Progenitor cell of endocrine pancreas (in vitro differentiated cells): ENCODE data around the gene FYN. TPM values are rescaled to one million over a fixed set of nuclear protein-coding genes. Genes with fewer than 3 reads are reported as not detected.
A peak's percentile ranks its signal among the peaks of the same experiment; 100 is the strongest.

Experiments used
- DNase-seq: peaks from one replicate; pipeline ENCODE4 v3.0.0; 2021; ENCODE audit warnings: low spot score; ENCODE audit not compliant: unreplicated experiment
- H3K27ac Mint-ChIP-seq: 2 replicates; pipeline ENCODE4 v1.8.0; 2021; ENCODE audit warnings: mild to moderate bottlenecking, moderate library complexity, mixed read lengths
- H3K27me3 Mint-ChIP-seq: 2 replicates; pipeline ENCODE4 v1.8.0; 2021; ENCODE audit warnings: mixed read lengths
- H3K36me3 Mint-ChIP-seq: 2 replicates; pipeline ENCODE4 v1.8.0; 2022; ENCODE audit warnings: mixed read lengths; ENCODE audit not compliant: insufficient read depth
- H3K4me1 Mint-ChIP-seq: 2 replicates; pipeline ENCODE4 v1.8.0; 2021; ENCODE audit warnings: low read depth, mixed read lengths
- H3K4me3 Mint-ChIP-seq: 2 replicates; pipeline ENCODE4 v1.8.0; 2021; ENCODE audit warnings: low read depth, mild to moderate bottlenecking, moderate library complexity, mixed read lengths
- H3K9me3 Mint-ChIP-seq: 2 replicates; pipeline ENCODE4 v1.8.0; 2021; ENCODE audit warnings: low read depth, mixed read lengths
- total RNA-seq: library from RNA; stranded (reverse); gene quantifications from 2 replicates; pipeline ENCODE4 v1.2.1, GENCODE V29; 2021
- TF ChIP-seq, protein P1 (sequence below): fragments of 200-600 bp; sonication (generic); IDR thresholded peaks from one replicate; pipeline ENCODE4 v1.5.0; 2021; ENCODE audit warnings: antibody characterized with exemption, mild to moderate bottlenecking; ENCODE audit not compliant: unreplicated experiment

FYN gene
- total RNA-seq, 1 donor from 2014 or later, result 169 TPM

DNA sequence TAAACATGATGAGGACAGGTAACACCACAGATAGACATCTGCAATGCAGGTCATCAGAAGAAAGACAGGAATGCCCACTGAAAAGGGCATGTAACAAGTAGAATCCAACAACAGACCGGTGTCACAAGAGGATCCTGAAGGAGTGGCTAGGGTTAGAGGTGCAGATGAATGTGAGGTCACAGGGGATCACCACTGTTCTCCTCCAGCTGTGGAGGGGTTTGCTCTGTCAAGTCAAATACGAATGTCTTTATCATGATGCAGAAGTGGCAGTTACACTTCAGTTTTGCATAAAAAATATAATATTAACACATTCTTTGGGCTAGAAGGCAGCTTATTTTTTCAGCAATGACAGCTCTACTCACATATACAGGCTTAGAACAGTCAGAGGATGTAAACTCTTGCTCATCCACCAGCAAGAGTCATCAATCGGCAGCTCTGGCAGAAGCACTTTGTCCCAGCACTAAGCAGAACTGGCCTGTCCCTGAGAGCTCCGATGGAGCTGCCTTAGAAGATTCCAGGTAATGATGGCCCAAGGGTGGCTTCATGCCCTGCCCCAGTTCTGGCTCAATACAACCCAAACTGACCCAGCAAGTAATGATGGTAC is 137.1 kb downstream of the FYN start:
- H3K27me3 Mint-ChIP-seq, result no peaks in the 10 kb centered on the region
- no peak overlapping the region for H3K27ac Mint-ChIP-seq
- H3K36me3 Mint-ChIP-seq, result peaks cover 29% of the 10 kb centered on the region
- TF ChIP-seq, protein P1, sequence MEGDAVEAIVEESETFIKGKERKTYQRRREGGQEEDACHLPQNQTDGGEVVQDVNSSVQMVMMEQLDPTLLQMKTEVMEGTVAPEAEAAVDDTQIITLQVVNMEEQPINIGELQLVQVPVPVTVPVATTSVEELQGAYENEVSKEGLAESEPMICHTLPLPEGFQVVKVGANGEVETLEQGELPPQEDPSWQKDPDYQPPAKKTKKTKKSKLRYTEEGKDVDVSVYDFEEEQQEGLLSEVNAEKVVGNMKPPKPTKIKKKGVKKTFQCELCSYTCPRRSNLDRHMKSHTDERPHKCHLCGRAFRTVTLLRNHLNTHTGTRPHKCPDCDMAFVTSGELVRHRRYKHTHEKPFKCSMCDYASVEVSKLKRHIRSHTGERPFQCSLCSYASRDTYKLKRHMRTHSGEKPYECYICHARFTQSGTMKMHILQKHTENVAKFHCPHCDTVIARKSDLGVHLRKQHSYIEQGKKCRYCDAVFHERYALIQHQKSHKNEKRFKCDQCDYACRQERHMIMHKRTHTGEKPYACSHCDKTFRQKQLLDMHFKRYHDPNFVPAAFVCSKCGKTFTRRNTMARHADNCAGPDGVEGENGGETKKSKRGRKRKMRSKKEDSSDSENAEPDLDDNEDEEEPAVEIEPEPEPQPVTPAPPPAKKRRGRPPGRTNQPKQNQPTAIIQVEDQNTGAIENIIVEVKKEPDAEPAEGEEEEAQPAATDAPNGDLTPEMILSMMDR, result no peak
- H3K4me3 Mint-ChIP-seq, result no peak overlapping the region
- DNase-seq, result no peak
- H3K9me3 Mint-ChIP-seq, result peaks cover 8% of the 10 kb centered on the region
- H3K4me1 Mint-ChIP-seq, result peaks cover 42% of the 10 kb centered on the region

DNA sequence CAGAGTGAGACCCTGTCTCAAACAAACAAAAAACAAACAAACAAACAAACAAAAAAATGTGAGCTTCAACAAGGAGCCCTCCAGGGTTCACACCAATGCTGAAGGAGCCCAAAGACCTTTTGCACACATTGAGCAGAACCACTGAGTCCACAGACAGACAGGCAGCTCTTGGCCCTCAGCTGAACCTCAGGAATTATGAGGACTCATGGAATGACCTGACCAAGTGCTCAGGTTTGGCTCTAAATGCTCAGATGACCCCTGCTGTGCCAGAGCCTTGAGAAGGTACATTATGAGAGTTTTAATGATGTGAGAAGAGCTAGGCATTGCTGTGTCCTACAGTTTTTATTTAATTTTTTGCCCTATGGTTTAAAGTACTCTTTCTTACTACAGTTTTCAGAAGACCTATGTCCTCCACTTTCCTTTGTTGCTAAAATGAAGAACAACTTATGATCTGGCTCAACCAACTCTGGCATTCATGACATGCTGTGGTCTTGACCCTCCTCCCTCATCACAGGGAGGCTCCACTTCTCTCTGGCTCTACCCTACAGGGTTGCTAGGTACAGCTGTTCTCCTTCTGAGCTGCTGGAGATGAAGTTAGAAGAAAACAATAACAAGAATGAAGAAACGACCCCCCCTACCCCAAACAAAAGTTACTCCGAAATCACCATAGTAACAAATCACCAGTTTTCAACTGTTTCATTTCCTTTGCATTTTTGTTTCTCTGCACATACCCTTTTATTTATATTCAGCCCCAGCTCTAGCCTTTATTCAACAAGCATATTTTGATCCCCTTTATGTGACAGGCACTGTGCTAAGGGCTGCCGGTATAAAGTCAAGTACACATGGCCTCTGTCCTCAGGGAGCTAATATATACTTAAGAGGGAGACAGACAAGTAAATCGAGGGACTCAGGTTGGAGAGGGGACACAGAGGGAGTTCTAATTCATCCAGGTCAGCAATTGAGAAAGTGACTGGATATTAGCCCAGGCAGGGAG is 138.9 kb downstream of the FYN start:
- Mint-ChIP-seq H3K27me3 (no peaks in the 10 kb centered on the region), H3K9me3 (peaks cover 8% of the 10 kb centered on the region), H3K27ac (peak overlapping the region; percentile 22), H3K4me3 (no peak overlapping the region), H3K36me3 (peaks cover 35% of the 10 kb centered on the region), H3K4me1 (peaks cover 45% of the 10 kb centered on the region)
- TF ChIP-seq, protein P1, result no peak
- DNase-seq, result no peak

DNA sequence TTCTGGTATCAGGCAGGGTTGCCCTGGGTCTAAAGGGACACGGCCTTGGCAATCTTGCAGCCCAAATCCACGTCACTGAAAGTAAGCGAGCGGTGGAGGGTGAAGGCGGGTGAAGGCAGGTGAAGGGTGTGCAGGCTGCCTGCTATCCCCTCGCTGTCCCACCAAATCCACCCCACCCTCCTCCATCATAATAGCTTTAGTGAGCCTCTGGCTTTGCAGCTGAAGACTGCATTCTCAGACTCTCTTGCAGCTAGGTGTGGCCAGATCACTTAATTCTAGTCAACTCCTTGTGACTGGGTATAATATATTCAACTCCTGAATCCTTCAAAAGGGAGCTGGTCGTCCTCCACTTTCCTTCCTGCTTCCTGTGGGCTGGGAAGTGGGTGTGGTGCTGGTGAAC is 140.9 kb downstream of the FYN start:
- TF ChIP-seq, protein P1, result no peak
- Mint-ChIP-seq H3K4me1 (peaks cover 34% of the 10 kb centered on the region), H3K36me3 (peaks cover 32% of the 10 kb centered on the region), H3K4me3 (no peak overlapping the region), H3K27me3 (no peaks in the 10 kb centered on the region), H3K9me3 (peaks cover 8% of the 10 kb centered on the region), H3K27ac (no peak overlapping the region)
- no peak for DNase-seq

DNA sequence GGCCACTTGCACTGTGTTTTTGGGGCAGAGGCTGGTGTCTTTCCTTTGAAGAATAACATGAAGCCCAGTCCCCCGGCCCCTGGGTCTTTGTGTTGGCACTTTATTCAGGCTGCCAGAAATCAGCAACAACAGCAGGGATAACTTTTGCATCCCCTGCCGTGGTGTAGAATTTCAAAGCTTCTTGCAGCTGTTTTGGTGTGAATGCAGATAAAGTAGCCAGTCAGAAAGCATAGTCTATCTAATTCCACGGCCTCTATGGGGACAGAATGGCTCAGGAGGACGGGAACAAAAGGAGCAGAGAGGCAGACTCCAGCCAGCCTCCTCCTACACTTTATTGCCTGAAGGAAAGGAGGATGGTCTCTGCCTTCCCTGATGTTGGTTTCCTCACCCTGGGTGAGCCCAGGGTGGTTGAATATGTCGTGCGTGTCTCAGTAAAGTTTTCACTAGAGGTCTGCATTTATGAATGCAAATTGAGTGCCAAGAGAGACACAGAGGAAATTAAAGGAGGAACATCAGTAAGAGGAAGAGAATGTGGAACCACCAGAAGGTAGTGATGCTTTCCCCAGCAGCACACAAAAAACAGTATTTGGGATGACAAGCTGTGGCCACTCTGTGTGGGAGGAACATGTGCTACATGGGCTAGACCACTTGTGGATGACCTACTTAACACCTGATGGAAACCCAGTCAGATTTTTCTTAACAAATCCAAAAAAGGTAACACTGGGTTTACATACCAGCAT is 141.6 kb downstream of the FYN start:
- Mint-ChIP-seq H3K27me3 (no peaks in the 10 kb centered on the region), H3K4me3 (no peak overlapping the region), H3K9me3 (peaks cover 8% of the 10 kb centered on the region), H3K4me1 (peaks cover 26% of the 10 kb centered on the region), H3K36me3 (peaks cover 32% of the 10 kb centered on the region), H3K27ac (peak overlapping the region; percentile 49)
- TF ChIP-seq, protein P1, result no peak
- no peak for DNase-seq

DNA sequence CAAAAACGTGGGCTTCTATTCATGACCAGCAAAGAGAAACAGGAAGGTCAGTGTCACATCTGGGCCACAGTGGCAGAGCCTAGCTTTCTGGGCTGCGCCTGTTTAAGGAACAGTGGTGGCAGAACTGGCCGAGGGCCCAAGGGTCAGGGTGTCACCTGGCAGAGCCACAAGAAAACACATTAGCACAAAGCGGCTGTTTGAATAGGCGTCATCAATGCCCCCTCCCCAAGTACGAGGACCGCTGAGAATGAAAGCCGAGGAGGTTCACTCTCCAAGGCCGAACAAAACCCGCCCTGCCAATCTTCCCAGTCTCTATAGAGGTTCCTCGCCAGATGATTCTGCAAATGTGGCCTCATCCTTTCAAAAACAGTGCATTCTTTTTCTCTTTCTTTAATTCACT is 142.4 kb downstream of the FYN start:
- Mint-ChIP-seq H3K4me3 (no peak overlapping the region), H3K36me3 (peaks cover 35% of the 10 kb centered on the region), H3K27me3 (no peaks in the 10 kb centered on the region), H3K9me3 (peaks cover 8% of the 10 kb centered on the region), H3K4me1 (peaks cover 20% of the 10 kb centered on the region), H3K27ac (no peak overlapping the region)
- DNase-seq, result no peak
- TF ChIP-seq, protein P1, result no peak
